Endothelial cell of umbilical vein (primary cell): ENCODE measurements around the gene MARF1. TPM values are rescaled to one million over a fixed set of nuclear protein-coding genes. Genes with fewer than 3 reads are reported as not detected.
"Not testable (repeated sequence)": the region's sequence is repeated elsewhere in the genome, so short reads cannot be mapped to it uniquely, and the experiment has no call there.

Experiments used
- BruUV-seq: library from RNA; stranded (reverse); fragments of 400-500 nt; replicated peaks from 2 replicates; lab custom pipeline; 2021; lab: Mats Ljungman, UMichigan
- CTCF ChIA-PET: fragments of 300-600, 350-600 bp; sonication (Branson Sonifier 250); formaldehyde crosslinking; loops from one replicate; lab custom pipeline; 2021; ENCODE audit warnings: antibody characterized with exemption, inconsistent platforms; lab: Charles Lee
- POLR2A ChIA-PET: fragments of 300-600, 350-600 bp; sonication (Branson Sonifier 250); formaldehyde crosslinking; loops from one replicate; lab custom pipeline; 2021; ENCODE audit warnings: antibody characterized with exemption, inconsistent platforms; lab: Charles Lee
- DNase-seq: peaks from one replicate; pipeline ENCODE4 v3.0.0-alpha.2; 2011; ENCODE audit warnings: low read depth, low spot score
- FAIRE-seq: peaks from 2 replicates; lab custom pipeline; 2011; peaks lifted over from hg19 to GRCh38; lab: Jason Lieb, UNC
- H2AFZ ChIP-seq: 2 replicates; pipeline ENCODE4 v1.6.0; 2012; ENCODE audit warnings: low read depth, low read length, control low read depth, inconsistent platforms
- H3K27ac ChIP-seq: 2 replicates; pipeline ENCODE4 v1.5.1; 2011; ENCODE audit warnings: low read depth, mild to moderate bottlenecking, control low read depth, low read length, moderate library complexity; ENCODE audit not compliant: insufficient read depth
- H3K27me3 ChIP-seq, 2 experiments: 2 replicates each; pipeline versions ENCODE4 v1.6.0 to v1.6.1; 2011; ENCODE audit warnings: low read length in 2 of 2, mixed read lengths in 1 of 2; ENCODE audit not compliant: control insufficient read depth in 2 of 2, insufficient read depth in 2 of 2
- H3K36me3 ChIP-seq, 2 experiments: 2 replicates in 1 of 2; 3 replicates in 1 of 2; pipeline ENCODE4 v1.5.1; 2011; ENCODE audit warnings: low read length in 2 of 2, mild to moderate bottlenecking in 1 of 2, moderate library complexity in 1 of 2; ENCODE audit not compliant: control insufficient read depth in 2 of 2, insufficient read depth in 2 of 2; ENCODE audit errors: extremely low read depth in 1 of 2
- H3K4me1 ChIP-seq: 3 replicates; pipeline ENCODE4 v1.5.1; 2011; ENCODE audit warnings: mild to moderate bottlenecking, low read length; ENCODE audit not compliant: control insufficient read depth, insufficient read depth; ENCODE audit errors: extremely low read depth
- H3K4me2 ChIP-seq: 2 replicates; pipeline ENCODE4 v1.6.1; 2011; ENCODE audit warnings: low read length, control low read depth, mixed read lengths; ENCODE audit not compliant: insufficient read depth
- H3K4me3 ChIP-seq, 3 experiments: fragments of 200-600 bp in 1 of 3; sonication (generic), shearing (Covaris generic) in 1 of 3; replicated peaks in 1 of 3; 2 replicates each; pipeline ENCODE4 v1.5.1; 2011 to 2016; ENCODE audit warnings: control low read depth in 3 of 3, low read length in 3 of 3, mild to moderate bottlenecking in 2 of 3, inconsistent platforms in 1 of 3, low read depth in 1 of 3, moderate library complexity in 1 of 3; ENCODE audit not compliant: insufficient read depth in 1 of 3
- H3K79me2 ChIP-seq: 2 replicates; pipeline ENCODE4 v1.6.0; 2012; ENCODE audit warnings: low read length, inconsistent platforms; ENCODE audit not compliant: control insufficient read depth, insufficient read depth
- H3K9ac ChIP-seq: replicated peaks from 2 replicates; pipeline ENCODE3; 2011; ENCODE audit warnings: low read length, control low read depth; ENCODE audit not compliant: insufficient read depth; ENCODE audit errors: extremely low read depth
- H3K9me1 ChIP-seq: replicated peaks from 3 replicates; pipeline ENCODE4 v1.6.0; 2011; ENCODE audit warnings: mild to moderate bottlenecking, low read length; ENCODE audit not compliant: control insufficient read depth, insufficient read depth; ENCODE audit errors: extremely low read depth
- H3K9me3 ChIP-seq: replicated peaks from 2 replicates; pipeline ENCODE4 v1.5.1; 2012; ENCODE audit warnings: low read length, inconsistent platforms; ENCODE audit not compliant: control insufficient read depth, insufficient read depth
- H4K20me1 ChIP-seq: replicated peaks from 2 replicates; pipeline ENCODE3; 2011; ENCODE audit warnings: mild to moderate bottlenecking, low read length; ENCODE audit not compliant: control insufficient read depth, insufficient read depth; ENCODE audit errors: extremely low read depth
- CTCF ChIP-seq, 2 donors: IDR thresholded peaks; 1 replicate in 1 of 2; 2 replicates in 1 of 2; pipeline ENCODE4 v1.5.1; 2011; ENCODE audit warnings: low read length in 2 of 2, mild to moderate bottlenecking in 2 of 2, moderate library complexity in 2 of 2, control low read depth in 1 of 2, inconsistent platforms in 1 of 2, low read depth in 1 of 2; ENCODE audit not compliant: insufficient read depth in 1 of 2; ENCODE audit errors: extremely low read depth in 1 of 2
- EZH2 ChIP-seq: IDR thresholded peaks from 2 replicates; pipeline ENCODE4 v1.6.1; 2012; ENCODE audit warnings: borderline replicate concordance, low read depth, mild to moderate bottlenecking, moderate library complexity, low read length, inconsistent platforms; ENCODE audit not compliant: severe bottlenecking
- FOS ChIP-seq: IDR thresholded peaks from 2 replicates; pipeline ENCODE4 v1.6.1; 2011; ENCODE audit warnings: mild to moderate bottlenecking, low read length, moderate library complexity, borderline replicate concordance; ENCODE audit not compliant: insufficient read depth
- GATA2 ChIP-seq: IDR thresholded peaks from 2 replicates; pipeline ENCODE4 v1.7.0; 2011; ENCODE audit warnings: low read depth, mild to moderate bottlenecking, moderate library complexity, mixed read lengths, low read length; ENCODE audit not compliant: insufficient read length, insufficient read depth
- JUN ChIP-seq: IDR thresholded peaks from 2 replicates; pipeline ENCODE4 v1.6.1; 2011; ENCODE audit warnings: borderline replicate concordance, low read depth; ENCODE audit not compliant: insufficient read length, insufficient read depth
- MAX ChIP-seq: IDR thresholded peaks from 2 replicates; pipeline ENCODE4 v1.6.1; 2011; ENCODE audit not compliant: insufficient read depth, insufficient read length
- MYC ChIP-seq: IDR thresholded peaks from one replicate; pipeline ENCODE4 v1.6.1; 2011; ENCODE audit warnings: mild to moderate bottlenecking, low read depth, low read length
- POLR2A ChIP-seq: IDR thresholded peaks from 2 replicates; pipeline ENCODE4 v1.6.1; 2012; ENCODE audit warnings: low read depth, mild to moderate bottlenecking, control low read depth, low read length
- POLR2AphosphoS5 ChIP-seq: IDR thresholded peaks from 2 replicates; pipeline ENCODE4 v1.6.1; 2012; ENCODE audit warnings: low read depth, mild to moderate bottlenecking, control low read depth, low read length, moderate library complexity; ENCODE audit not compliant: insufficient read depth
- dilution Hi-C: fragments of 300-500 bp; cut with MboI; formaldehyde crosslinking; loops from one replicate; pipeline ENCODE4 v1.15.0; 2019; ENCODE audit warnings: low sequenced_read_pairs; ENCODE audit not compliant: extremely low pct_ligation_motif_present
- intact Hi-C: fragments of 100-400 bp; cut with micrococcal nuclease; formaldehyde crosslinking; loops from one replicate; pipeline ENCODE4 v1.10.0; 2022
- polyA plus RNA-seq, 4 experiments: library from polyadenylated mRNA; depleted of rRNA in 3 of 4; stranded (reverse) in 3 of 4; unstranded in 1 of 4; fragments of >200 nt; gene quantifications; 2 replicates each; pipeline versions ENCODE4 v1.2.1 to v1.2.3, GENCODE V29; 2011 to 2012; ENCODE audit warnings: missing spikeins in 1 of 4
- total RNA-seq: library from RNA; stranded (reverse); gene quantifications from 2 replicates; pipeline ENCODE4 v1.2.3, GENCODE V29; 2021

MARF1 gene
- total and polyA plus RNA-seq, 2 donors (not counting 3 experiments of a cell fraction or from before 2014, with no cell fraction given) = 14.6 to 58.5 TPM

DNA sequence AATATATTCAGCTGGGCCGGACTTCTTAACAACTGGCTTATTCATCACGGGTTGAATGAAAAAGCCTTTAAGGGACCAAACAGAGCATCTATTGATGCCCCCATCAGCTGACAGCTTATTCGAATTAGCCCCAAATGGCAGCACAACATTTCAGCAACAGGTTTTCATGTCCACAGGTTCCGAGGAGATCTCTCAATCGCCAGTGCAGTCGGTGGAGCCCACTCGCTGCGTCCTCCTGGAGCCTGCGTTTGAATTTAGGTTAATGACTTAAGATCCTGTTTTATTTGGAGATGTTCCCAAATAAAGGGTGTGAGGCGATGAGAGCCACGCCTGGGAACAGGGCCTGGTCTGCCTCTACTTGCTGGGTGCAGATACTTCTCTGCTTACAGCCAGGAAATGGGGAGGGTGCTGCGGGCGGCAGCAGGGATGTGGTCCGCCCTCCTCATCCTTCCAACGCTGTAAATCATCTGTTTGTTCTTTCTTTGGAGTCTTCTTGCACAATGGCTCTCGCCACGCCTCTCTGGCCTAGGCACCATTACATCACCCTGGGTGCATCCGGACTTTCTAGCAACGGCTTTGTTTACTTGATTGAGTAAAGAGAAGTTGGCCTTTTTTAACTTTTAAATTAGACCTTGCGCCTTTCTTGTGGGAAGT lies 29.7 kb upstream of the MARF1 start:
- peaks cover 9 to 10% of the 10 kb centered on the region in 2 experiments for H3K36me3 ChIP-seq
- peaks cover 25% of the 10 kb centered on the region for H3K79me2 ChIP-seq
- CTCF ChIA-PET = interaction anchor here (1.2 to 4.3 kb wide), 2 partner anchors 9 to 20 kb away, joined by 6 to 20 read pairs; no protein-coding TSS in a partner anchor
- no peaks in the 10 kb centered on the region for H4K20me1 ChIP-seq
- peak overlapping the region; percentile 99 for H3K27ac ChIP-seq
- BruUV-seq = TSS peak; percentile 95
- TF ChIP-seq FOS (no peak), MYC (no peak), POLR2A (peak; percentile 77), GATA2 (no peak), CTCF (IDR thresholded peaks at IDR 0.05; ENCODE audit: extremely low read depth in 1 of 2, insufficient read depth in 1 of 2, low read depth in 1 of 2, low read length in 2 of 2) (no peak), JUN (peak; percentile 73), EZH2 (no peak), POLR2AphosphoS5 (peak; percentile 80), MAX (no peak)
- peak; percentile 99 for DNase-seq
- FAIRE-seq = peak; percentile 99
- dilution Hi-C loops (no loop called here), intact Hi-C loops (loop anchor here (1.0 kb wide), 2 partner anchors 22 to 29 kb away; partner anchors contain the start of genes MARF1 and NDE1)
- no peaks in the 10 kb centered on the region for H3K27me3 ChIP-seq
- H3K4me2 ChIP-seq = peak overlapping the region; percentile 85
- POLR2A ChIA-PET = interaction anchor here (0.6 kb wide), 1 partner anchor 30 kb away, joined by 3 read pairs; the partner anchor contains the start of gene MARF1
- H2AFZ ChIP-seq = peak overlapping the region; percentile 2
- H3K9me1 ChIP-seq = no peaks in the 10 kb centered on the region
- peak overlapping the region; percentile 86 for H3K9ac ChIP-seq
- peak overlapping the region in 1 of 3 experiments; percentile 26 for H3K4me3 ChIP-seq
- H3K9me3 ChIP-seq = no peaks in the 10 kb centered on the region
- peaks cover 21% of the 10 kb centered on the region for H3K4me1 ChIP-seq

GRCh38 chr16:15672127-15672513 lies 29.2 kb upstream of the MARF1 start:
- H3K27me3 ChIP-seq, H3K9me3 ChIP-seq, H4K20me1 ChIP-seq, H2AFZ ChIP-seq, FAIRE-seq, H3K9me1 ChIP-seq, dilution Hi-C loops, BruUV-seq, DNase-seq, POLR2A ChIA-PET, H3K4me3 ChIP-seq: not testable (repeated sequence)
- intact Hi-C loops = loop anchor here (1.0 kb wide), 2 partner anchors 22 to 29 kb away; partner anchors contain the start of genes MARF1 and NDE1
- CTCF ChIA-PET = interaction anchor here (1.2 to 4.3 kb wide), 2 partner anchors 10 to 19 kb away, joined by 6 to 20 read pairs; no protein-coding TSS in a partner anchor
- Histone ChIP-seq H3K36me3 (peaks cover 10 to 12% of the 10 kb centered on the region in 2 experiments), H3K4me1 (peaks cover 21% of the 10 kb centered on the region), H3K79me2 (peaks cover 25% of the 10 kb centered on the region), H3K27ac (peak overlapping the region; percentile 99), H3K9ac (peak overlapping the region; percentile 86), H3K4me2 (peak overlapping the region; percentile 85)
